IMR-90 (cell line): ENCODE results near the gene BCAS1.

Experiments used
- CTCF ChIP-seq: conservative IDR thresholded peaks from 2 replicates; pipeline ENCODE4 v1.5.1; 2012; ENCODE audit warnings: mild to moderate bottlenecking, low read depth, low read length, improper control_type of control experiment
- MXI1 ChIP-seq: IDR thresholded peaks from 2 replicates; pipeline ENCODE4 v1.6.1; 2012; ENCODE audit warnings: low read depth, mild to moderate bottlenecking, low read length, moderate library complexity, borderline replicate concordance
- POLR2A ChIP-seq: IDR thresholded peaks from 2 replicates; pipeline ENCODE4 v1.6.1; 2012; ENCODE audit warnings: mild to moderate bottlenecking, low read depth, low read length
- SMC3 ChIP-seq: fragments of 150-350 bp; IDR thresholded peaks from 2 replicates; pipeline ENCODE4 v1.6.1; 2016; ENCODE audit warnings: low read depth, mild to moderate bottlenecking, antibody characterized with exemption, low read length, moderate library complexity

- no peak for TF ChIP-seq CTCF
- TF ChIP-seq SMC3, result no peak
- TF ChIP-seq POLR2A, result no peak
- no peak for TF ChIP-seq MXI1
These were observed 144.6 kb downstream of the BCAS1 start for GRCh38 chr20:53925651-53926401.
